Posterior cingulate gyrus (tissue), 11 donors: Measurements from ENCODE around the gene EEF2KMT.

Experiments used
- DNase-seq, 10 donors: peaks; one replicate each; pipeline versions ENCODE4 v3.0.0 to v3.0.0-alpha.2; 2020 to 2021; ENCODE audit warnings: mixed read lengths in 3 of 10
- intact Hi-C: fragments of 100-400 bp; cut with DNase I; formaldehyde crosslinking; loops from one replicate; pipeline ENCODE4 v1.15.1; 2023

Gene EEF2KMT

DNA sequence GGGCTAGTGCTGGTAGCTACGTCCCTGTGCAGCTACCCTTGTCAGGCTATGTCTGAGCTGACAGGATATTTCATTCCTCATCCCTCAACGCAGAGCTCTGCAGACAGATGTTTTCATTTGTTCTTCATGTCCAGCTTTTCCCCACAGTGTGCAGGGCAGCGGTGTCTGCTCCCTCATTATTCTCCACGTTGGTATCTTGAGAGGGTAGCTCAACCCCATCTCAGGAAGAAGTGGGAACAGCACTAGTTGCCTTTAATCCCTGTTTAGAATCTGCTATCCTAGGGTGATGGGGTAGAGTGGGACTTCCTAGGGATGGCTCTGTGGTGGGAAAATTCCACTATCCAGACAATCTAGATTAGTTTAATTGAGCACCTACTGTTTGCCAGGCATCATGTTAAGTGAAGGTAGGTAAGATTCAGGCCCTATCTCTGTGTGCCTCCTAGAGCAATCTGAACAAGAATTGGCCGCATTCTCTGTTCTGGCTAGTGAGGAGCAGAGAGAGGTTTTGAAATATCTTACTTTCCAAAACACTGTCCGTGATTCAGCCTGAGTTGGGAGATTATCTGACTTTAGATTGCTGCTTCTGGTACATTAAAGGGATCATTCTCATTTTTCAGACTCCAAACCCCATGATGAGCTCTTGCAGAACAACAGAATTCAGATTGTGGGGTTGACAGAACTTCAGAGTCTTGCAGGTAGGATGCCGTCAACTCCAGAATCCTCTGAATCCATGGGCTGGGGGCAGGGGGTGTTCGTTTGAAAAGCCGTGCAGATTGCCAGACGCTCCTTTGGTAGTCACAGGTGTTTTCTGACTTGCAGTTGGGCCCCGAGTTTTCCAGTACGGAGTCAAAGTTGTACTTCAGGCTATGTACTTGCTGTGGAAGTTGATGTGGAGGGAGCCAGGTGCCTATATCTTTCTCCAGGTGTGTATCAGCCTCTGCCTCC, 25.0 kb downstream of the EEF2KMT start:
- intact Hi-C loops: loop anchor here (5.0 kb wide), 1 partner anchor 40 kb away; the partner anchor contains the start of gene NAGPA

GRCh38 chr16:5071681-5072333, 25.8 kb downstream of the EEF2KMT start, which contains the start of gene ALG1:
Gene ALG1 (plus strand): TSS chr16:5071843. CDS start chr16:5071850, 7 bp downstream.
- intact Hi-C loops: loop anchor here (5.0 kb wide), 1 partner anchor 40 kb away; the partner anchor contains the start of gene NAGPA
- peak; percentile 83 to 98 (median 90) for DNase-seq

More for the DNA sequence above, 25.0 kb downstream of the EEF2KMT start:
- peak in 3 of 10 donors; percentile 40 to 58 (median 51) for DNase-seq

GRCh38 chr16:5071341-5071680, 26.3 kb downstream of the EEF2KMT start:
- peak in 1 of 10 donors; percentile 27 for DNase-seq
- intact Hi-C loops: loop anchor here (5.0 kb wide), 1 partner anchor 39 kb away; the partner anchor contains the start of gene NAGPA

DNA sequence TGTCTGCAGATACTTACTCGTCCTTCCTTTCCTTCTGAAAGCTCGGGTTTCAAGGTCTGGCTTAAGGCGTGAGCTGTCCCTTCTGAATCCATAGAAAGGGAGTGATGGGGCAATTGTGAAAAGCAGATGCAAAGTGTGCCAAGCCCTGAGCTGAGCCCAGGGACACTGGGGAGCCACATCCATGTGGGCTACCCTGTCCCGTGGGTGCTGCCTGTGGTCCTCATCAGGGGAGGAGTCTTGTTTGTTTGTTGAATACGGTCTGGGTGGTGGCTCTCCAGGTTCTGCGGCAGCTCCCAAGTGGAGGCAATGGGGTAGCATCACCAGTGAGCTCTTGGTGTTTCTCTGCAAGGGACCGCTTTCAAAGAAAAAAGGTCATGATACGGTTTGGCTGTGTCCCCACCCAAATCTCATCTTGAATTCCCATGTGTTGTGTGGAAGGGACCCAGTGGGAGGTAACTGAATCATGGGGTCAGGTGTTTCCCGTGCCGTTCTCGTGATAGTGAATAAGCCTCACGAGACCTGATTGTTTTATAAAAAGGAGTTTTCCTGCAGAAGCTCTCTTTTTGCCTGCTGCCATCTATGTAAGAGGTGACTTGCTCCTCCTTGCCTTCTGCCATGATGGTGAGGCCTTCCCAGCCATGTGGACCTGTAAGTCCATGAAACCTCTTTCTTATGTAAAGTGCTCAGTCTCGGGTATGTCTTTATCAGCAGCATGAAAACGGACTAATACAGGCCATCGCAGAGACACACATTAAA, 27.0 kb downstream of the EEF2KMT start:
- intact Hi-C loops: loop anchor here (5.0 kb wide), 1 partner anchor 38 kb away; the partner anchor contains the start of gene NAGPA

GRCh38 chr16:5069854-5070253, 27.7 kb downstream of the EEF2KMT start:
- intact Hi-C loops: loop anchor here (5.0 kb wide), 1 partner anchor 38 kb away; the partner anchor contains the start of gene NAGPA
- DNase-seq: peak in 3 of 10 donors; percentile 26 to 55 (median 49)

More for the DNA sequence above, 27.0 kb downstream of the EEF2KMT start:
- peak in 3 of 10 donors; percentile 32 to 35 (median 33) for DNase-seq

DNA sequence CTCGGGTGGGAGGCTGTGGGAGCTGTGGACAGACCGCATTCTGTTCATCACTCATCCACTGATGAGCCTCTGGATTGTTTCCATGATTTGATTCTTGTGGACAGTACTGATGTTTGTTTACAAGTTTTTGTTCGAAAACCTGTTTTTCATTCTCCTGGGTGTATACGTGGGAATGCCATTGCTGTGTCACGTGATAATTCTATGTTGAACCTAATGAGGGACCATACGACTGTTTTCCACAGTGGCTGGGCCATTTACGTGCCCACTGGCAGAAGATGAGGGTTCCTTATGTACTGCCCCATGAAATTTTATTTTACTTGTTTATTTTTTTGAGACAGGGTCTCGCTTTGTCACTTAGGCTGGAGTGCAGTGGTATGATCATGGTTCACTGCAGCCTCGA, 28.5 kb downstream of the EEF2KMT start:
- peak in 1 of 10 donors; percentile 42 for DNase-seq
- intact Hi-C loops: no loop called here

DNA sequence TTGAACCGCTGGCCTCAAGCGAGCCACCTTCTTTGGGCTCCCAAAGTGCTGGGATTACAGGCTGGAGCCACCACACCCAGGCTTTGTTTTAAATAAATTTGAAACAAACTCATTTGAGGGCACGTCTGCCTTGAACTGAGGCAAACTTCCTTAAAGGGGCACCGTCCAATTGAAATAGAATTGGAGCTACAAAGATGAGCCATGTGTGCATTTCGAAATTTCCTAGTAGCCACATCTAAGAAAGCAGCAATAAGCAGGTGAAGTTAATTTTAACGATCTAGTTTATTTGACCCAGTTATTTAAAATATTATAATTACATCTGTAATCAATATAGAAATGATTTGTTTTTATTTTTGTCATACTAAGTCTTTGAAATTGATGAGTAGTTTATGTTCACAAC, 31.1 kb downstream of the EEF2KMT start:
- peak in 2 of 10 donors; percentile 8 to 17 for DNase-seq
- intact Hi-C loops: no loop called here

- intact Hi-C loops: no loop called here
- DNase-seq: peak in 9 of 10 donors; percentile 13 to 87 (median 55)
These were observed 31.8 kb downstream of the EEF2KMT start, which contains the start of gene C16orf89 for GRCh38 chr16:5065813-5066212. Gene C16orf89 (minus strand): TSS chr16:5065956. CDS start chr16:5065908, 48 bp downstream.

- intact Hi-C loops: no loop called here
- peak in 3 of 10 donors; percentile 48 to 58 (median 50) for DNase-seq
These were observed 32.3 kb downstream of the EEF2KMT start for GRCh38 chr16:5065326-5065725.

GRCh38 chr16:5064915-5065314, 32.7 kb downstream of the EEF2KMT start:
- peak in 3 of 10 donors; percentile 7 to 53 (median 14) for DNase-seq

GRCh38 chr16:5062790-5063765, 34.5 kb downstream of the EEF2KMT start:
- peak in 2 of 10 donors; percentile 40 to 62 for DNase-seq
- intact Hi-C loops: no loop called here

More at GRCh38 chr16:5064915-5065314, 32.7 kb downstream of the EEF2KMT start:
- intact Hi-C loops: no loop called here

- DNase-seq: peak in 2 of 10 donors; percentile 29 to 54
- intact Hi-C loops: no loop called here
These were observed 35.5 kb downstream of the EEF2KMT start for GRCh38 chr16:5062051-5062450.

DNA sequence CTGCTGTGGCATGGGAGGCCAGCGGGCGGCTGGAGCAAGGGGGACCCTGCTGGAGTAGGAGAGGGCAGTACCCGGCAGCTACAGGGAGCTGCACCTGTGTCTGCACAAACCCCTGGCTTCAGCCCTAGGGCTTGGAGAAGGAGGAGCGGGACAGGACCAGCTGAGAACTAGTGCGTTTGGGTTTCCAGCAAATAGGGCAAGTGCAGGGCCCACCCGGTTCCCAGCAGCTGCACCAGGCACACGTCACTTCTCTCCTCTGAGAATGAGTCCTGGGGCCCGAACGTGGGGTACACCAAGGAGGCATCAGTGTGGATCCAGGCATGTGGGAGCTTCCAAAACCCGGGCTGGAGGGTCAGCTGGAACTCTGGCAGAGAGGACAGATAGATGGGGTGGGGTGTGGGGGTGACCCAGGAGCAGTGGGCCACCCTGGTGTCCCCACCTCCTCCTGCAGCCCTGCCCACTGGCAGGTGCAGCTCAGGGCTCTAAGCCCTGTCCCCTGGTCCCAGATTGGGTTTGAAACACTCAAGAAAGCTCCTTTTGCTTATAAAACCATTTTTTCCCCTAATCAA, 37.4 kb downstream of the EEF2KMT start:
- intact Hi-C loops: no loop called here
- DNase-seq: peak in 3 of 10 donors; percentile 35 to 72 (median 47)

- intact Hi-C loops: no loop called here
- peak in 3 of 10 donors; percentile 28 to 63 (median 54) for DNase-seq
These were observed 38.1 kb downstream of the EEF2KMT start for GRCh38 chr16:5059386-5060072.

DNA sequence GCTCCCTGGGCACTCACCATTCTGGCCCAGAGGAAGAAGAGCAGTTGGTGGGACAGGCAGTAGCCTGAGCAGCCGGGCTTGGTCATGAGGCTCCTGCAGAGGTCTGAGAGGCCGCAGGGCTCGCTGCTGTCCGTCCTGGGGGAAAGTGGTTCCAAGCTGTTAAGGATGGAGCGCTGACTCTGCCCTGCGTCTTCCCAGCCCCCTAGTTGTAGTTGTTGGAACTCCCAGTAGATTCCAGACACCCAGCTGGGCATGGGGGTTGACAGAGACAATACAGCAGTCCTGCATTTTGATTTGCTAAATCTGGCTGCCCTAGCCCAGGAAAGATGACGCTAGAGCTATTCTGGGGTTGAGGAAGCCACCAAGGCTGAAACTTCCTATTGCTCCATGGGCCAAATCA, 39.1 kb downstream of the EEF2KMT start:
- intact Hi-C loops: no loop called here
- peak in 2 of 10 donors; percentile 49 to 66 for DNase-seq

DNA sequence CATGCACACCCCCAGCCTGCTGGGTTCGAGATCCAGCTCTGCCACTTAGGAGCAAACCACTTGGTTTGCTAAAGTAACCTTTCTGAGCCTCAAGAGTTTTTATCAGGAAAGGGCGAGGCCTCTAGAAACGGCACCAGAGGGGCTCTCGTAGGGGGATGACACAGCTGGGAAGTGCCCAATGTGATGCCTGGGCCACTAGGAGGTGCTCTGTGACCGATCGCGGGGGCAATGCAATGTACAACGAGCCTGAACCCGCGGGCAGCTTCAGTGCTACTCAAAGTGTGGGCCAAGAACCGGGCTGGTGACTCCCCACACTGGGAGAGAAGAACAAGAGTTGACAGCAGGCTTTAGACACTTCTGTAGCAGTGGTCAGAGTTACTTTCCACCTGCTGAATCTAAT, 41.2 kb downstream of the EEF2KMT start:
- intact Hi-C loops: no loop called here

More for the DNA sequence above, 41.2 kb downstream of the EEF2KMT start:
- DNase-seq: peak in 3 of 10 donors; percentile 20 to 80 (median 54)
